ENCODE results near the gene PLK3.
"Not testable (repeated sequence)": the region's sequence is repeated elsewhere in the genome, so short reads cannot be mapped to it uniquely, and the experiment has no call there.

Gene PLK3

DNA sequence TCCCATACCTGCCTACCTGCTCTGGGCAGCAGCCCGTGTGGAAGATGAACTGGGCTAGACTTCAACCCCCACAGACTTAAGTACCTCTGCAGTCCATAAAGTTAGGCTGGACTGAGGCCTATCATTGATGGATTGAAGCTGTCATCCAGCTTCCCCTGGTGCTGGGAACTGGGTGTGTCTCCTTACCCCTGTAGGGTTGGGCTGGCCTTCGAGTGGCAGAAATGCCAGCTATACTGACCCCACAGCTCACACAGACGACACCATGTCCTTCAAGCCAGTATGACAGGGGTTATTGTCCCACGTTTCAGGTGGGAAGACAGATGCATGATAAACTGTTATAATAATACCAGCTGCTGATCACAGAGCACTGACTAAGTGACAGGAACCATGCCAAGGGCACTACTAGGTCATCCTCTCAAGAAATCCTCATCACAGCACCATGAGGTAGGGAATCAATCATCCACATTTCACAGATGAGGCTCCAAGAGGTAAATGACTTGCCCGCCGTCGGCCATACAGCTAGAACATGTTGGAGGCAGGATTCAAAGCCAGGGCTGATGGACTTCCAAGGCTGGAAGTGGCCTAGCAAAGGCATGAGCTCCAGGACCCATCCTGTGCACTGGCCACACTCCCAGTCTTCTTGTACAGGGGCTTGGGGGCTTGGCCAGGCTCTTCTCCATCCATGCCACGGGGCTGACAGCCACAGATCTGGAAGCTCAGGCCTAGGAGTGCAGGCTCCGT is 11.9 kb upstream of the PLK3 start, which contains the start of gene BEST4:
Gene BEST4, minus strand, starts transcription at position 51 of the 741 bp plus-strand sequence. CDS start 465 bp downstream, outside the sequence.
- no peak for DNase-seq

- DNase-seq: no peak
These were observed 9.0 kb upstream of the PLK3 start for GRCh38 chr1:44790968-44791801.

GRCh38 chr1:44792736-44793502 is 7.3 kb upstream of the PLK3 start:
- DNase-seq: no peak

DNA sequence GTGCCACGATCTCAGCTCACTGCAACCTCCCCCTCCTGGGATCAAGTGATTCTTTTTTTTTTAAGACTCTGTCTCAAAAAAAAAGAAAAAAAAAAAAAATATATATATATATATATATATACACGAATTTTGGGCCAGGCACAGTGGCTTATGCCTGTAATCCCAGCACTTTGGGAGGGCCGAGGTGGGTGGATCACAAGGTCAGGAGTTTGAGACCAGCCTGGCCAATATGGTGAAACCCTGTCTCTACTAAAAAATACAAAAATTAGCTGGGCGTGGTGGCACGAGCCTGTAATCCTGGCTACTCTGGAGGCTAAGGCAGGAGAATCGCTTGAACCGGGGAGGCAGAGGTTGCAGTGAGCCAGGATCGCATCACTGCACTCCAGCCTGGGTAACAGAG is 2.3 kb upstream of the PLK3 start:
- DNase-seq: not testable (repeated sequence)

DNA sequence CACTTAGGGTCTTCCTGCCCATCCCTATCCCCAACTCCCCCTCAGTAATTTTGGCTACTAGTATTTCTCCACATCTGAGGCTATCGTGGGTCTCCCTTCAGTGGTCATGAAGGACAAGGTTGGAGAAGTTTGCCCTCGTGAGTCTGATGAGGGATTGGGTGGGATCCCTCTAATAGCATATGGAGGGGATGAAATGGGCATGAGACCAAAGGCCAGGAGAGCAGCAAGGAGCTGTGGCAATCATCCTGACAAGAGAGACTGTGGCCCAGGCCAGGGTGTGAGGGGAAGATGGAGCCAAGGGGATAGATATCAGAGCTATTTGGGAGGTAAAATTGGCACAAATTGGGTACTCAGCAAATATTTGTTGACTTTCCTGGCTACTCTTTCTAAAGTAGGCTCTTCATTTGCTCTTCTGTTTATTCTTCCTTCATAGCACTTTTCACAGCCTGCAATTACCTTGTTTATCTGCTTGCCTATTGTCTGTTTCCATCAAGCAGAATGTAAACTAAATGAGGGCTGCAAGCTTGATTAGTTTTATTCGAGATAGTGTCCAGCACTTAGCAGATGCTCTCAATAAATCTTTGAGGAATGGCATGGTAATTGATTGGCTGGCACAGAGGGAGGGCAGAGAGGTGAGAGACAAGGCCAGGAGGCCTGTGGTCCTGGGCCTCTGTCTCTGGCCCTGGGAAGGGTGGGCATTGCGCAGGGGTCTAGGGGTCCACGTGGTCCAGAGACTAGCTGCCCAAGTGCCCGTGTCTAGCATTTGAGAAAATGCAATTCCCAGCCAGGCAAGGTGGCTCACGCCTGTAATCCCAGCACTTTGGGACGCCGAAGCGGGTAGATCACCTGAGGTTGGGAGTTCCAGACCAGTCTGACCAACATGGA is 1.5 kb upstream of the PLK3 start:
- DNase-seq: no peak

- no peak for DNase-seq
These were observed 1.5 kb downstream of the PLK3 start for GRCh38 chr1:44801491-44802305.

- no peak for DNase-seq
These were observed 2.3 kb downstream of the PLK3 start for GRCh38 chr1:44802306-44803061.

DNA sequence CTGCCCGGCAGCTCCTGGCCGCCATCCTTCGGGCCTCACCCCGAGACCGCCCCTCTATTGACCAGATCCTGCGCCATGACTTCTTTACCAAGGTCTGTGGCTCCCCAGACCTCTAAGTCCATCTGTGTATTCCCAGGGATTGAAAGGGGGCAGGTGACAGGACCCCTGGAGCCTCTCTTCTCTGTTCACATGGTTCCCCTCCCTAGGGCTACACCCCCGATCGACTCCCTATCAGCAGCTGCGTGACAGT is 2.8 kb downstream of the PLK3 start:
- no peak for DNase-seq

DNA sequence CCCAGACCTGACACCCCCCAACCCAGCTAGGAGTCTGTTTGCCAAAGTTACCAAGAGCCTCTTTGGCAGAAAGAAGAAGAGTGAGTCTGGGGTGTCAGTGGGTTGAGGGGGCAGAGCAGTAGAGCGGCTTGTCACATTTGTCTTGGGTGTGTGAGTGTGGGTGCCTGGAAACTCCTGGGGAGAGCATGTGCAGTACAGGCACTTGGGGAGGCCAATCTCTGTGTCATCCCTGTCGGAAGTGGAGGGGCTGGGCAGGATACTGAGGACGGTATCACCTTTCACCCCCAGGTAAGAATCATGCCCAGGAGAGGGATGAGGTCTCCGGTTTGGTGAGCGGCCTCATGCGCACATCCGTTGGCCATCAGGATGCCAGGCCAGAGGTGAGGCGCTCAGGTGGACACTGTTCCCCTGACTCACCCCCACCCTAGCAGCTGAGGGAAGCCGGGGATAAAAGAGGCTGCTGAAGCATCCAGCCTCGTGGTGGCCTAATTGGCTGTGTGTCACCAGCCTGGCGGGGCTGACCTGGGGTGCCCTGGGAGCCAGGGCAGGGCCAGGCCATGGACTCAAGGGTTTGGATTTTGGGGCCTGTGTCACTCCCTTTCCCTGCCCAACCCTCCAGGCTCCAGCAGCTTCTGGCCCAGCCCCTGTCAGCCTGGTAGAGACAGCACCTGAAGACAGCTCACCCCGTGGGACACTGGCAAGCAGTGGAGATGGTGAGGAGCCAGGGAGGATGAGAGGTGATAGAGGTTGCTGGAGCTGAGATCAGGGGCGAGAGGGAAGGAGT is 3.3 kb downstream of the PLK3 start:
- DNase-seq: no peak

DNA sequence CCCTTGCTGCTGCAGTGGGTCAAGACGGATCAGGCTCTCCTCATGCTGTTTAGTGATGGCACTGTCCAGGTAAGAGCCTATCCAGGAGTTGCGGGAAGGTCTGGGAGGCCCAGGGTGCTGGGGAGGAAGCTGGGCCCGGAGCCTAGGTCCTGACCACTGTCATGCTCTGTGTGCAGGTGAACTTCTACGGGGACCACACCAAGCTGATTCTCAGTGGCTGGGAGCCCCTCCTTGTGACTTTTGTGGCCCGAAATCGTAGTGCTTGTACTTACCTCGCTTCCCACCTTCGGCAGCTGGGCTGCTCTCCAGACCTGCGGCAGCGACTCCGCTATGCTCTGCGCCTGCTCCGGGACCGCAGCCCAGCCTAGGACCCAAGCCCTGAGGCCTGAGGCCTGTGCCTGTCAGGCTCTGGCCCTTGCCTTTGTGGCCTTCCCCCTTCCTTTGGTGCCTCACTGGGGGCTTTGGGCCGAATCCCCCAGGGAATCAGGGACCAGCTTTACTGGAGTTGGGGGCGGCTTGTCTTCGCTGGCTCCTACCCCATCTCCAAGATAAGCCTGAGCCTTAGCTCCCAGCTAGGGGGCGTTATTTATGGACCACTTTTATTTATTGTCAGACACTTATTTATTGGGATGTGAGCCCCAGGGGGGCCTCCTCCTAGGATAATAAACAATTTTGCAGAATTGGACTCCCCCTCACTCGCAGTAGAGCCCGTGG is 5.3 kb downstream of the PLK3 start:
- DNase-seq: no peak

DNA sequence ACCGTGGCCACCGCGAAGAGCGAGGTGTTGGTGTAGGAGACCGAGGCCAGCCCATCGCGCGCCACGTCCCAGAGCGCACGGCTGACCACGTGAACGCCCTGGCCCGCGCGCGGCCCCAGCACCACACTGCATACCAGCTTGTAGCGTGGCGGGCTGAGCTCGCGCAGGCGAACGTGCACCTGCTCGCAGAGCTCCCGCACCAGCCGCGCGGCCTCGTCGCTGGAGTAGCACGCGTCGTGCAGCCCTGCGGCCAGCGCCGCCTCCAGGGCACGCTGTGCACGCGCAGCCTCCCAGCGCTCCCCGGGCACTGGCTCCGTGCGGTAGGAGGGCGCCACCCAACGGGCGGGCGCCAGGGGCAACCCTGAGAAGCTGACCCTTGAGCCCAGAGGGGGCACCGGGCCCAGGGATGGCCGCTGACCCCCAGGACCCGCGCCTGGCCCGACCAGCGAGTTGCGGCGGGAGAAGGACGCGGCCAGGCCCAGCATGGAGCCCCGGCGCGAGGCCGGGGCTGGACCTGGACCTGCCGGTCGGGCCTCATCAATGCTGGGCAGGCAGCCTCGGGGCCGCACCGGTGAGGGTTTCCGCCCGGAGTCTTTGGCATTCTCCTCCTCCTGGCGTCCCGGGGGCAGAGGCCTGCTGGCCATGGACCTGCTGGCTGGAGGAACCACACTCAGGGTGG is 6.0 kb downstream of the PLK3 start:
- no peak for DNase-seq

GRCh38 chr1:44806704-44807363 is 6.7 kb downstream of the PLK3 start, which contains the start of gene DYNLT4:
DYNLT4 (minus strand) TSS chr1:44807351; CDS start chr1:44806668, 683 bp downstream.
- DNase-seq: no peak

DNA sequence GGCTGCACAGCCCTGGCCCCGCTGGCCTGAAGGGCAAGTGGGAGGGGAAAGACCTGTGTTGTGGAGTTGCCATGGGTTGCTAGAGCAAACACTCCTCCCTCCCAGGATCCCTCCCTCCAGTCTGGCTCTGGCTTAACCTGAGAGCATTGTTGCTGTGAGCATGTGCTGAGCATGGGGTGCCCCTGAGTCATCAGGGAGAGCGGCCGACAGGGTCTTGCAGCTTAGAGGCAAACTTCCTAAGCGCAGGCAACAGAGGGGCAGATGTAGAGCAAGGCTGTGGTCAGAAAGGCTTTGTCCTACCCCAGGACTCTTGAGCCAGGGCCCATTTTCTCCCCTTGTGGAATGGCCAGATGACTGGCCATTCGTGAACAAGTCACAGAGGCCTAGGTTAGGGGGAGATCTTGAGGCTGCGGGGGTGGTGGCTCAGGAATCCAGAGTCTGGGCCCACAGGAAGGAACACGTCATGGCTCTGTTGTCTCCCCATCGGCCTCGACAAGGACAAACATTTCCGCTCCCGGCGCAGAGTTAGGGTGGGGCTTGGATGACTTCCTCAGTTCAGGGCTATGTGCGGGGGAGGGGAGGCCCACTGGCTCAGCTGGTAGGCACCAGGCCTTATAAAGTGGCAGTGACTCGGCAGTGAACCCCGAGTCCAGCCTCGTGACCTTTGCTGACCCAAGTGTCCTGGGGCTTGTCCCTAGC is 7.3 kb downstream of the PLK3 start:
- peak; percentile 65 for DNase-seq

GRCh38 chr1:44808063-44808937 is 8.1 kb downstream of the PLK3 start, which contains the start of gene BTBD19:
BTBD19 (plus strand) TSS chr1:44808523; CDS start chr1:44808821, 298 bp downstream.
- DNase-seq: no peak

DNA sequence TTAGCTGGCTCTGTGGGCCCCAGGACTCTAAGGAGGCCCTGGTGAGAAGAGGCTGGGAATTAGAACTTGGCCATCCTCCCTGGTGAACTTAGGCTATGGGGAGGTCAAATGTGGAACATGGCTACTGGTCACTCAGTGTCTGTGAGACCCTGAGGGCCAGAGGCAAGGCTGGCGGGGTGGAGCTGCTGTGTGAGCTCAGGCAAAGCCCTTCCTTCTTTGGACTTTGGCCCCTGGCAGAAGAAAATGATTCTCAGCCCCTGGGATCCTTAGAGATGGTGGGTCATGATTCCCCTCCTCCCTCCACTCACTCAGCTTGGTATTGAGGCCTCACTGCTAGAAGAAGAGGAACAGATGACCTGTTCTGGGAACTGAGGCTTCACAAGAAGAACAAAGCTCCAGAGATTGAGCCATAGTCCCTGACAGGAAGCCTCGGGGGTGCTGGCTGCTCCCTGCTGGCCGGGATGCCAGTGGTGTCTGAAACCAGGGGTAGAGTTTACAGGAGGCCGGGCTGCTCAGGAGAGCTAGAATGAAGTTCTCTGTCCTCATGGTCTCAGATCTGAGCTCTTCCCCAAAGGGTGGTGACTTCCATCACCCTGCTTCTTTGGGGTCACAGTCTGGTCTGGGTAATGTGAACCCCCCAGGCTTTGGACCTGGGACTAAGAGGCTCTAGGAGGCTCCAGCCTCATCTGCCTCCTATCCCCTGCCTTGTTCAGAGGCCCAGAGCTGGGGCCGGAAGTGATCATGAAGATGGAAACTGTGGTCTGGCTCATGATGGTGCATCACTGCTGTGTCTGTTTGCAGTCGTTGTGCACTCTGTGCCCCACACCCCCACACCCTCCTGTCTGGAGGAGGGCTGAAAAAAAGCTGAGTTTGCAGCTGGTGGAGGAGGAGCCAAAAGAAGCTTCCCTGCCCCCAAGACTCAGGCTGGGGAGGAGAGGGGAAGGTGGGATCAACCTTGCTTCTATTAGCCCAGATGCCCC is 9.1 kb downstream of the PLK3 start:
- DNase-seq: peak; percentile 78

Data from KG1 (cell line).